GM15510 (cell line): ENCODE results near the gene UBAP1.

Experiments
- POLR2A ChIP-seq: IDR thresholded peaks from 3 replicates; pipeline ENCODE4 v1.6.1; 2011; ENCODE audit warnings: borderline replicate concordance; ENCODE audit not compliant: insufficient read length; ENCODE audit errors: extremely low read depth

The UBAP1 gene

DNA sequence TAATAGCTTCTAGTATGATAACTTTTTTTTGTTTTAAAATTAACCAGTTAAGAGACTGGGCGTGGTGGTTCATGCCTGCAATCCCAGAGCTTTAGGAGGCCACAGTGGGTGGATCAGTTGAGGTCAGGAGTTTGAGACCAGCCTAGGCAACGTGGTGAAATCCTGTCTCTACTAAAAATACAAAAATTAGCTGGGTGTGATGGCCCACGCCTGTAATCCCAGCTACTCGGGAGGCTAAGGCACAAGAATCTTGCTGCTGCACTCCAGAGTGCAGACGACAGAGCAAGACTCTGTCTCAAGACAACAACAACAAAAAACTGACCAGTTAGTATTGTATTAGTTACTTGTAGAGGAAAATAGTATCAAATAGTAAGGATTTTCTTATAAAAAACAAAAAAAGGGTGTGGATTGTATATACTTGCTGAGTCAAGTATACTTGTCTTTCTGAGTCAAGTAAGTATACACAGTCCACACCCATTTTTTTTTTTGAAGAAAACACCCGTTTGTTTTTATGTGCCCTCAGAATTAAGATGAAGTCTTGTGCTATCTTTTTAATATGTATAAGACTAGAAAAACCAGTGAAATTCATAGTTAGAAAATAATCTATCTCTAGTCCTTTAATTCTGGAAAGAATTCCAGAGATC lies 25.3 kb downstream of the UBAP1 start:
- TF ChIP-seq POLR2A, result no peak

DNA sequence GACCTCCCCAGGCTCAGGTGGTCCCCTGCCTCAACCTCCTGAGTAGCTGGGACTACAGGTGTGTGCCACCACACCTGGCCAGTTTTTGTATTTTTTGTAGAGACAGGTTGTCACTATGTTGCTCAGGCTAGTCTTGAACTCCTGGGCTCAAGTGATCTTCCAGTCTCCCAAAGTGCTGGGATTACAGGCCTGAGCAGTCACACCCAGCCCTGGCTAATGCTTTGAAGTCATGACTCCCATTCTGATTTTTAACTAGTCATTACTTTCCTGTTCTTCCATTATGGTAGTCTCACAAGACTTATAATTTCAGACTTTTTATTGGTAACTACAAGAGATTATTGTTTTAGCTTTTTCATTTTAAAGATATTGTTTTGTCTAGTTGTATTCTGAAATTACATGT lies 26.3 kb downstream of the UBAP1 start:
- TF ChIP-seq POLR2A, result no peak

DNA sequence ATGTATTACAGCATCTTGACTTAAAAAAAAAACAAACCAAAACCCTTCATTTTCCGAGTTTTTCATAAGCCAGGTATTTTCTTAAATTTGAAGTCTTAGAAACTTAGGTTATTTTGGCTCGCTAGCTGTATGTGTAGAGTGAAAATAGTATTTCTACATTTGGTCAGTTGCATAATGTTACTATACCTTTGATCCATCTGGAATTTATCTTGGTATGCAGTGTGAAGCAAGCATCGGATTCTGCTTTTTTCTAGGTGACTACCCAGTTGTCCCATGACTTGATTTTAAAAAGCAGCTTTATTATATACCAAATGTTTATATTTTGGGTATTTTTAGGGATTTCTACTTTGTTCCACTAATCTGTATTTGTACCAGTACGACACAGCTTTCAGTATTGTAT lies 27.7 kb downstream of the UBAP1 start:
- TF ChIP-seq POLR2A, result no peak

DNA sequence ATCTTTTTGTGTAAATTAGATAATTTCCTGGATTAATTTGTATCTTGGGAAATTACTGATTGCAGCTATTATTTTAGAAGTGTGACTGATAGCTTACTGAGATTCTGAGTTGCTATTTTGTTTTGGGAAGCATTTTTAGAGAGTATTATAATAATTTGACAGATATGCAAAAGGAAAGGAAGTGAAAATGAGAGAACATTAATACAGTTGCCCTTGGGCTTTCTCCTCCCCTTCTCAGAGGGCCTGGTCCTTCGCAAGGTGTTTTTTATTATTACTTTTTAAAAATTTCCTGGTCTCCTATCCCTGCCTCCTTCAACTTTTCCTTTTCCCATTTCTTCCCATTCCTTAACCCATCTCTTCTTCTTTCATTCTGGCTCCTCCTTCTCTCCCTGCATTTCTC lies 32.6 kb downstream of the UBAP1 start:
- no peak for TF ChIP-seq POLR2A

DNA sequence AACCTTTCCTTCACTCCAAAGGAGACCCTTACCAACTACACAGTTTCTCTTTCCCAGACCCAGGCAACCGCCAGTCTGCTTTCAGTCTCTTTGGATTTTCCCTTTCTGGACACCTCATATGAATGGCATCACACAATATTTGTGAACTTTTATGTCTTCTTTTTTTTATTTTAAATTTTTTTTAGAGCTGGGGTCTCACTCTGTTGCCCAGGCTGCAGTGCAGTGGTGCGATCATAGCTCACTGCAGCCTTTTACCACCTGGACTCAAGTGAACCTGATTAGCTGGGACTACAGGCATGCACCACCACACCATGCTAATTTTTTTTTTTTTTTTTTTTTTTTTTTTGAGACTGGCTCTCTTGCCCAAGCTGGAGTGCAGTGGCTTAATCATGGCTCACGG lies 37.5 kb downstream of the UBAP1 start:
- TF ChIP-seq POLR2A, result no peak

DNA sequence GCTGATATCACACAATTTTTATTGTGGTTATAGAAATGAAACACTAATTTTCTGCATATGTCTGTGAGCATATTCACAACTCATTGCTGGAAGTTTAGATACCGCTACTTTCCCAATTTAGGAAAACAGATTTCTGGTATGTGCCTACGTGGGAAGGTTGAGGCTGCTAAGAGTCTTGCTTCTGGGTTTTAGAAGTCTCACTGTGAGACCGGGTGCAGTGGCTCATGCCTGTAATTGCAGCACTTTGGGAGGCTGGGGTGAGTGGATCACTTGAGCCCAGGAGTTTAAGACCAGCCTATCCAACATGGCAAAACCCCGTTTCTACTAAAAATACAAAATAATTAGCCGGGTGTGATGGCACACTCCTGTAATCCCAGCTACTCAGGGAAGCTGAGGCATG lies 39.6 kb downstream of the UBAP1 start:
- TF ChIP-seq POLR2A, result no peak

DNA sequence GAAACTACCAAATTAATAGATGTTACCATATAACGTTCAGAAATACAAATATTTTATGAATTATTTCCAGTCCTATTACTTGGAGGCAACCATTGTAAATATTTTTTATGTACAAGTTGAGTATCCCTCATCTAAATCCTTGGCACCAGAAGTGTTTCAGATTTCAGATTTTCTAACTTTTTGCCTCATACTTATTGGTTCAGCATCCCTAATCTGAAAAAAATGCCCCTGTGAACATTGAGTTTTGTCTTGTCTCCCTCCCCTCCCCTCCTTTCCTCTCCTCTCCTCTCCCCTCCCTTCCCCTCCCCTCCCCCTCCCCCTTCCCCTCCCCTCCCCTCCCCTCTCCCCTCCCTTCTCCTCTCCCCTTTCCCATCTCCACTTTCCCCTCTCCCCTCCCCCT lies 40.6 kb downstream of the UBAP1 start:
- no peak for TF ChIP-seq POLR2A

DNA sequence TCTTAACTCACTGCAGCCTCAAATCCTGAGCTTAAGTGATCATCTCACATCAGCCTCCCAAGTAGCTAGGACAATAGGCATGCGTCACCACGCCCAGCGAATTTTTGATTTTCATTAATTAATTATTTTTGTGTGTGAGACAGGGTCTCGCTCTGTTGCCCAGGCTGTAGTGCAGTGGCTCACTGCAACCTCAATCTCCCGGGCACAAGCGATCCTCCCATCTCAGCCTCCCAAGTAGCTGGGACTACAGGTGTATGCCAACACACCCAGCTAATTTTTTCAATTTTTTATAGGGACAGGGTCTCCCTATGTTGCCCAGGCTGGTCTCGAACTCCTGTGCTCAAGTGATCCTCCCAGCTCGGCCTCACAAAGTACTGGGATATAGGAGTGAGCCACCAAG lies 41.4 kb downstream of the UBAP1 start:
- TF ChIP-seq POLR2A, result no peak

DNA sequence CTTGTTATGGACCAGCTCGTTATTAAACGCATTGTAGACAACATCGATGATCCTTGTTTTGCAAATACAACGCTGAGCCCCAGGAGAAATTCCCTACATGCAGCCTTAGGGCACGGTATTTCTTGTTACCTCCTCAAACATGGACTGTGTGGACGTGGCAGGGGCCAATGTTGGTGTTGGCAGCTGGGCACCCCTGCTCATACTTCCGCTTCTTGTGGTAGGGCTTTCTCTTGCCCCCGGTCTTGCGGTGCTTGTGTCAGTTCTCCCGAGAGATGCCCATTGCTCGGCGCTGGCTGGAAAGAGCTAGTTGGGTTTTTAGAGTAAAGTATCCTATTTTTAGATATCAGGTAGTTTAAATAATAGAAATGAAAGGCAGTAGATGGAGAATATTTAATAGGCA lies 45.5 kb downstream of the UBAP1 start:
- no peak for TF ChIP-seq POLR2A

DNA sequence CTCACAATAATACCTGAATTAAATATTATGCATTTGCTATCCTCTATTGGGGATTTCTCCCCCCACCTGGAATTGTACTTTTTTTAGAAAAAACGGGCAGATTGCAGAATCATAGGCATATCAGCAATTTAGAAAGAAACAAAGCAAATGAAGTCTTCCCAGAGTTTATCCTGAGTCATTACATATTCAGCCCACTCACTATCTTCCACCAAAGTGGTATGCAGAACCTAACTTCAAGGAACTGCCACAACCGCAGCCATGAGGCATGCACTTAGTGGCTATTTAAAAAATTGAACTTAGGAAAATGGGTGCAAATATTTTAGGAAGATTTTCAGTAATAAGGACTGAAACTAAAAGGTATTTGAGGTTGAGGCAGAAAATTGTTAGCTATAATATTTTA lies 48.6 kb downstream of the UBAP1 start:
- TF ChIP-seq POLR2A, result no peak

DNA sequence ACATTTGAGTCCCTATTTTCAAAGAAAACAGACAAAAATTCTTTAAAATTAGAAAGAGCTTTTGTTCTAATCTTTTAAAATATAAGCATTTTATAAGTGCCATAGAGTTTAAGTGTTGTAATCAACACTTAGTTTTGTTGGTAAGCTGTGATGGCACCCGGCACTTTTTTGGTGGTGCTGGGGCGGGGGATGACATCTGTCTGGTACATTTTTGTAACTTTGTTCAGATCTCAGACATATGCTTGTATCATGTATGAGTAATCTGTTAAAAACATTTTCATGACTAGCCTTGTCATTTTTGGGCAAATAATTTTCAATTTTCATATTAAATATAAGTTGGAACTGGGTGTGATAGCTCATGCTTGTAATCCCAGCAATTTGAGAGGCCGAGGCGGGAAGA lies 51.7 kb downstream of the UBAP1 start:
- TF ChIP-seq POLR2A, result no peak

DNA sequence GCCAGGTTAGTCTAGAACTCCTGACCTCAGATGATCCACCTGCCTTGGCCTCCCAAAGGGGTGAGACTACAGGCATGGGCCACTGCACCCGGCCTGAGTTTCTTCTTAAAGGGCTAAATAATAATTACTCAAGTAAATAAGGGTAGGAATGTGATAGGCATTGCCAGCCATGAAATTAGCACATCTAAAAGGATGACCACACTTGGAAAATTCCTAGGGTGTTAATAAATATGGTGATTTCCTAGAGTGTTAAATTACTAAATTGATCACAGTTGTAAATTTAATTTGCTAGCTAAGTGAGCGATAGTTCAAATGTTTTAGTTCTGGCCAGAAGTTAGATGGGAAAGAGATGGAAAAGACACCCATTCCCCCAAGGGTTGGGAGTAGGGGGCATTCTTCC lies 53.4 kb downstream of the UBAP1 start:
- no peak for TF ChIP-seq POLR2A

DNA sequence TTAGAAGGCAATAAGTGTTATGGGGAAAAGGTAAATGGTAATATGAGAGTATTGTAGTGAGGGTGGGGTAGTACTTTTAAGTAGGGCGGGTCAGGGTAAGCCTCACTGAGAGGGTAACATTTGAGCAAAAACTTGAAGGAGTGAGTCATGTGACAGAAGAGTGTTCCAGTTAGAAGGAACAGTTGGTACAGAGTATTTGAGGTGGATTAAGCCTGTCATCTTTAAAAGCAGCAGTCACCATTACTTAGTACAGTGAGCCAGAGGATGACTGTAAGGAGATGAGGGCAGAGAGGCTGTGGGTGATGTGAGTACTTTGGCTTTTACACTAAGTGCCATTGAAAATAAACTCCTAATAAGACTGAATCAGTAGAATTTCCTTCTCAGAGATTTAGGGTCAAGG lies 54.8 kb downstream of the UBAP1 start:
- no peak for TF ChIP-seq POLR2A

DNA sequence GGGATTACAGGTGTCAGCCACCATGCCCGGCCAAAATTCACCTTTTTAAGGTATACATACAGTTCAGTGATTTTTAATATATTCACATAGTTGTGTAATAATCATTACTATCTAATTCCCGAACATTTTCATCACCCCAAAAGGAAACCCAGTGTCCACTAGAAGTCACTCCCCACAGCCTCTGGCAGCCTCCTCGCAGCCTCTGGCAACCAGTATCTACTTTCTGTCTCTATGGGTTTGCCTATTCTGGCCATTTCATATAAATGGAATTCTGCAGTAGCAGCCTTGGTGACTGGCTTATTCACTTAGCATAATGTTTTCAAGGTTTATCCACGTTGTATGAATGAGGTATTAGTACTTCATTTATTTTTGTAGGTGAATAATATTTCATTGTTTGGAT lies 59.0 kb downstream of the UBAP1 start:
- TF ChIP-seq POLR2A, result no peak

DNA sequence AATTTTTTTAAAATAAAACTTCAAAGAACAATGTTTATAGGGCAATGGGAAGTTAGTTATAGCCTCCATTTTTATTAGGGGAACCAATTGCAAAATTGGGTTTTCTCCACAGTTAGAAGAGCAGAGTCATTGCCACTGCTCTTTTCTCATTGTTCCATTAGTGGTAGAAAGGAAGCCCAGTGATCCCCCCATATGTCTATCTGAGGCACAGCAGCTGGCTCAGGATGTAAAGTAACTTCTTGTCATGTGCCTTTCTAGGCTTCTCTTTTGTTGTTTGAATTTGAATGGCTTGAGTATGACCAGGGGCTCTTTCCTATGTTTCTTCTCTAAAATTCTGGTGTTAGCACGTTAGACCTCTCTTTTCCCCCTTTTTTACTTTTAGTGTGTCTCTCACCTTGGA lies 61.2 kb downstream of the UBAP1 start:
- TF ChIP-seq POLR2A, result no peak

DNA sequence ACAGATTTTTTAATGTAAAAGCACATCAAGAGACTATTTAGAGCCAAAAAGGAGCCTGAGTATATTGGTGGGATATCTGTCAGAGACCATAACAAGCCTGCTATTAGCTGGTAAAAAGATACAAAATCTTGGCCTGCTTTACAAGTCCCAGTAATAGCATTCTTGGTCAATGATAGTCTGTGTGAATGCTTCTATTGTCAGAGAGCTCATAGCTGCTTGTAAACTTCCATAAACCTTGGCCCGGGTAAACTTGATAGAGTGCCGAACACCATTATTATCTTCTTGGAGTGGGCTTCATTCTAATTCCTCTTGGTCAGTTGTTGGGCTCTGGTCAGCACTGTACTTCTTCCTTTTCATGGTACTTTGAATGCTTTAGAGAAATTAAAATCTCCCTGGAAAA lies 64.0 kb downstream of the UBAP1 start:
- TF ChIP-seq POLR2A, result no peak

DNA sequence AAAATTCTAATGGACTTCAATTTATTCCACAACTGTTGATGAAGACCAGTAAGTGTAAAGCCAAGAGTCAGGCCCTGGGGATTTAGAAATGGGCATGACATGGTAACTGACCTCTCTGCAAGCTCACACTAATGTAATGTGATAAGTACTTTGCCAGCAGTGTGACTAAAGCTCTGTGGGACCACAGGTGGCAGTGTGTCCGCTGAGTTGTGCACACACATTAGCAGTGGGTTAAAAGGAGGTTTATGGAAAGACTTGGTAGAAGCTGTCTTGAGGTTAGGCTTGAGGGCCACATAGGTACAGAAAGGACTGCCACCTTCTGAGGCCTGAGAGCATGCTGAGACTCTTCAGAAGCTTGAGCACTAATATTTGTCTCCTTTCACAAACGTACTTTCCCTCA lies 67.6 kb downstream of the UBAP1 start:
- no peak for TF ChIP-seq POLR2A

DNA sequence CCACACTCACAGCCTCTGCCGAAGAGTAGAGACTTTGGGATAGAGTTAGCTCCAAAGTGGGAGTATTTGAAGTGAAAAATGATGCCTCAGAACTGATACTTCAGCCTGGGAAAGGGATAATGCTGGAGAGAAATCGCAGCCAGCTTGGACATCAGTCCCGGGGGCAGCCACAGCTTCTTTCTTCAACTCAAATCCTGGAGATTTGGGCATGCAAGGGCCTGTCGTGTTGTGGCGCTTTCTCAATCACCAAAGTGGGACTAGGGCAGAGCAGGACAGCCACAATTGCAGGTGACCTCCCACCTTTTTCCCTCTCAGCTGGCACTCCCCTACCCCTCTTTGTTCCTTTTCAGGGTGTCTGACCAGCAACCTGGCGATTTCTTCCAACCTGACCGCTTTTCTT lies 70.4 kb downstream of the UBAP1 start:
- TF ChIP-seq POLR2A, result no peak

DNA sequence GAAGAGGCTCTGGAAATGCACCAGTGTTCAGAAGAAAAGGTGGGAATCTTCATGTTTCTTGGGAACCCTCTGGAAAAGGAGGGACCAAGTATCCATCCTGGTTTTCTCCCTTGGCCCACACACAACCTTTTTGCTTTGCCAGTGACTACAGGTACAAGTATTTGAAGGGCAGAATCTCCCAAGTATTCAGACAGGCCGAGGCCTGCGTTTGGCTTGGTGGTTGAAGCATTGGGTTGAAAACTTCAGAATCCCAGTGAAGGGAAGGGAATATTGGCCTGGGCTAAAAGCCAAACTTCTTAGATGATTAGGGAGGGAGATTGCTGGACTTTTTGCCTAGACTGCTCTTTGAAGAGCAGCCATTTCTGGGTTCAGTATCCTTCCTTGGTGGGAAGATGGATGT lies 71.9 kb downstream of the UBAP1 start:
- no peak for TF ChIP-seq POLR2A

DNA sequence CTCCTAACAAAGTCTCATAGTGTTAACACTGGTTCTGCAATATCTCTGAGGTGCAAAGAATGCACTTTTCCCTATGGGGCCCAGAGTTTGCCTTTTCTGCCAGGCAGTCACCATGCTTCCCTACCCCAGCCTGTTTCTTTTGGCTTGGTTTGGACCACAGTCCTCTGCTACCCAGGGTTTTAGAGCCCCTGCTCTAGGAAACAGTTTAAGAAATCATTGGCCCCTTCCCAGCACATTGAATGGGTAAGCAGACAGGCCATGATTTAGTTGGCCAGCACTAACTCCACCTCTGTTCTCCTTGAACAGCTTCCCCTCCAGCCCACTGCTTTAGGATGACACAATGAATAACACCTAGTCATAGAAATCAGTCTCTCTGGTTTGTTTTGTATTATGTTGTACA lies 73.2 kb downstream of the UBAP1 start:
- no peak for TF ChIP-seq POLR2A
